ENCODE data around the gene JAKMIP3.

Gene JAKMIP3

GRCh38 chr10:132065491-132066105 is at the start of gene JAKMIP3:
Gene JAKMIP3 (plus strand): TSS chr10:132065946. CDS start chr10:132104809, 38,863 bp downstream.
- in situ Hi-C loops (cut with MboI; ENCODE audit: low sequenced_read_pairs) = no loop called here

- in situ Hi-C loops (cut with MboI; ENCODE audit: low sequenced_read_pairs) = no loop called here
These were observed 49.2 kb upstream of the JAKMIP3 start for GRCh38 chr10:132016514-132016913.

- in situ Hi-C loops (cut with MboI; ENCODE audit: low sequenced_read_pairs) = no loop called here
These were observed 47.3 kb upstream of the JAKMIP3 start for GRCh38 chr10:132018446-132018845.

- in situ Hi-C loops (cut with MboI; ENCODE audit: low sequenced_read_pairs) = no loop called here
These were observed 46.4 kb upstream of the JAKMIP3 start for GRCh38 chr10:132019366-132019765.

- in situ Hi-C loops (cut with MboI; ENCODE audit: low sequenced_read_pairs) = loop anchor here (10.0 kb wide), 1 partner anchor 136 kb away; no protein-coding TSS in a partner anchor
These were observed 45.3 kb upstream of the JAKMIP3 start for GRCh38 chr10:132020456-132020855.

- in situ Hi-C loops (cut with MboI; ENCODE audit: low sequenced_read_pairs) = loop anchor here (10.0 kb wide), 1 partner anchor 136 kb away; no protein-coding TSS in a partner anchor
These were observed 44.7 kb upstream of the JAKMIP3 start for GRCh38 chr10:132021046-132021445.

GRCh38 chr10:132021504-132022143 is 44.1 kb upstream of the JAKMIP3 start:
- in situ Hi-C loops (cut with MboI; ENCODE audit: low sequenced_read_pairs) = loop anchor here (10.0 kb wide), 1 partner anchor 137 kb away; no protein-coding TSS in a partner anchor

- in situ Hi-C loops (cut with MboI; ENCODE audit: low sequenced_read_pairs) = loop anchor here (10.0 kb wide), 1 partner anchor 137 kb away; no protein-coding TSS in a partner anchor
These were observed 43.5 kb upstream of the JAKMIP3 start for GRCh38 chr10:132022241-132022640.

GRCh38 chr10:132023092-132023811 is 42.5 kb upstream of the JAKMIP3 start:
- in situ Hi-C loops (cut with MboI; ENCODE audit: low sequenced_read_pairs) = loop anchor here (10.0 kb wide), 1 partner anchor 138 kb away; no protein-coding TSS in a partner anchor

GRCh38 chr10:132027423-132027983 is 38.2 kb upstream of the JAKMIP3 start:
- in situ Hi-C loops (cut with MboI; ENCODE audit: low sequenced_read_pairs) = loop anchor here (10.0 kb wide), 1 partner anchor 143 kb away; no protein-coding TSS in a partner anchor

- in situ Hi-C loops (cut with MboI; ENCODE audit: low sequenced_read_pairs) = loop anchor here (10.0 kb wide), 1 partner anchor 144 kb away; no protein-coding TSS in a partner anchor
These were observed 37.0 kb upstream of the JAKMIP3 start for GRCh38 chr10:132028706-132029105.

GRCh38 chr10:132030898-132031463 is 34.8 kb upstream of the JAKMIP3 start:
- in situ Hi-C loops (cut with MboI; ENCODE audit: low sequenced_read_pairs) = no loop called here

GRCh38 chr10:132033632-132034031 is 32.1 kb upstream of the JAKMIP3 start:
- in situ Hi-C loops (cut with MboI; ENCODE audit: low sequenced_read_pairs) = no loop called here

- in situ Hi-C loops (cut with MboI; ENCODE audit: low sequenced_read_pairs) = no loop called here
These were observed 30.3 kb upstream of the JAKMIP3 start for GRCh38 chr10:132035476-132035875.

- in situ Hi-C loops (cut with MboI; ENCODE audit: low sequenced_read_pairs) = no loop called here
These were observed 29.4 kb upstream of the JAKMIP3 start for GRCh38 chr10:132036153-132036886.

- in situ Hi-C loops (cut with MboI; ENCODE audit: low sequenced_read_pairs) = no loop called here
These were observed 28.7 kb upstream of the JAKMIP3 start for GRCh38 chr10:132036887-132037675.

GRCh38 chr10:132037676-132037975 is 28.1 kb upstream of the JAKMIP3 start:
- in situ Hi-C loops (cut with MboI; ENCODE audit: low sequenced_read_pairs) = no loop called here

GRCh38 chr10:132039371-132039770 is 26.4 kb upstream of the JAKMIP3 start:
- in situ Hi-C loops (cut with MboI; ENCODE audit: low sequenced_read_pairs) = no loop called here

GRCh38 chr10:132040046-132040445 is 25.7 kb upstream of the JAKMIP3 start:
- in situ Hi-C loops (cut with MboI; ENCODE audit: low sequenced_read_pairs) = no loop called here

All from HL-60/S4 treated with phorbol 12-myristate 13-acetate at 8.2 ng/mL for 4 days and 3 days (cell line).